ENCODE results near the gene LGR4.

The LGR4 gene

GRCh38 chr11:27482793-27483192, 10.2 kb upstream of the LGR4 start:
- DNase-seq, result no peak

- no peak for DNase-seq
Observed at GRCh38 chr11:27481992-27482391, 9.4 kb upstream of the LGR4 start.

GRCh38 chr11:27477831-27478230, 5.2 kb upstream of the LGR4 start:
- no peak for DNase-seq

- no peak for DNase-seq
Observed at GRCh38 chr11:27477243-27477642, 4.7 kb upstream of the LGR4 start.

- DNase-seq, result no peak
Observed at GRCh38 chr11:27475622-27476021, 3.0 kb upstream of the LGR4 start.

- no peak for DNase-seq
Observed at GRCh38 chr11:27473017-27473406, 422 bp upstream of the LGR4 start.

GRCh38 chr11:27471589-27472397, 797 bp downstream of the LGR4 start:
- DNase-seq, result no peak

- DNase-seq, result no peak
Observed at GRCh38 chr11:27470826-27471588, 1.6 kb downstream of the LGR4 start.

- no peak for DNase-seq
Observed at GRCh38 chr11:27470166-27470565, 2.4 kb downstream of the LGR4 start.

- DNase-seq, result no peak
Observed at GRCh38 chr11:27468995-27469695, 3.4 kb downstream of the LGR4 start.

GRCh38 chr11:27468209-27468994, 4.2 kb downstream of the LGR4 start:
- DNase-seq, result no peak

GRCh38 chr11:27467181-27467913, 5.2 kb downstream of the LGR4 start:
- DNase-seq, result no peak

- DNase-seq, result no peak
Observed at GRCh38 chr11:27466363-27466762, 6.2 kb downstream of the LGR4 start.

GRCh38 chr11:27465629-27466028, 7.0 kb downstream of the LGR4 start:
- DNase-seq, result no peak

GRCh38 chr11:27464909-27465308, 7.7 kb downstream of the LGR4 start:
- DNase-seq, result no peak

- DNase-seq, result no peak
Observed at GRCh38 chr11:27464289-27464696, 8.3 kb downstream of the LGR4 start.

- DNase-seq, result no peak
Observed at GRCh38 chr11:27462543-27462942, 10.0 kb downstream of the LGR4 start.

- DNase-seq, result no peak
Observed at GRCh38 chr11:27460158-27460978, 12.2 kb downstream of the LGR4 start.

GRCh38 chr11:27459191-27459590, 13.4 kb downstream of the LGR4 start:
- DNase-seq, result no peak

- no peak for DNase-seq
Observed at GRCh38 chr11:27458182-27458581, 14.4 kb downstream of the LGR4 start.

GRCh38 chr11:27456795-27457329, 15.7 kb downstream of the LGR4 start:
- DNase-seq, result no peak

Data from cortex of kidney (tissue), 1 donor.